ENCODE measurements around the gene RB1.

RB1 gene

DNA sequence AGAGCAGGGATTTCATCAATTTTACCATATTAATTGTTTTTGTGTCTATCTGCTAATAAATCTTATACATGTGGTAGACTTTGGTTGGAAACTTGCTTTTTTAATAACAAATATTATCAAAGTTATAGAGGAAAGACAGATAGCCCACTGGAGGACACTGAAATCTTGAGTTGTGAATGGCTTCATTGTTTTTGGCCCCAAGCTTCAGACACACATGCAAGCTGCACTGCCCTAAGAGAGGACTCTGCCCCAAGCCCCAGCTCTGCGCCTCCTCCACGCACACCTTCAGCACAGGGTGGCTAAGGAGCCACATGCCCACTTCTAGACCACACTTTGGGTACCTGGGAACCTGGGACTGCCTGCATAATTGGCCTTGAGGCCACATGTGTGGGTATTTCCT lies 194.1 kb downstream of the RB1 start:
- TF ChIP-seq, protein P1, sequence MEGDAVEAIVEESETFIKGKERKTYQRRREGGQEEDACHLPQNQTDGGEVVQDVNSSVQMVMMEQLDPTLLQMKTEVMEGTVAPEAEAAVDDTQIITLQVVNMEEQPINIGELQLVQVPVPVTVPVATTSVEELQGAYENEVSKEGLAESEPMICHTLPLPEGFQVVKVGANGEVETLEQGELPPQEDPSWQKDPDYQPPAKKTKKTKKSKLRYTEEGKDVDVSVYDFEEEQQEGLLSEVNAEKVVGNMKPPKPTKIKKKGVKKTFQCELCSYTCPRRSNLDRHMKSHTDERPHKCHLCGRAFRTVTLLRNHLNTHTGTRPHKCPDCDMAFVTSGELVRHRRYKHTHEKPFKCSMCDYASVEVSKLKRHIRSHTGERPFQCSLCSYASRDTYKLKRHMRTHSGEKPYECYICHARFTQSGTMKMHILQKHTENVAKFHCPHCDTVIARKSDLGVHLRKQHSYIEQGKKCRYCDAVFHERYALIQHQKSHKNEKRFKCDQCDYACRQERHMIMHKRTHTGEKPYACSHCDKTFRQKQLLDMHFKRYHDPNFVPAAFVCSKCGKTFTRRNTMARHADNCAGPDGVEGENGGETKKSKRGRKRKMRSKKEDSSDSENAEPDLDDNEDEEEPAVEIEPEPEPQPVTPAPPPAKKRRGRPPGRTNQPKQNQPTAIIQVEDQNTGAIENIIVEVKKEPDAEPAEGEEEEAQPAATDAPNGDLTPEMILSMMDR (IDR thresholded peaks at IDR 0.05; ENCODE audit: borderline replicate concordance, insufficient read depth, low read depth, low read length), result no peak
- no peak overlapping the region for H3K4me3 ChIP-seq (ENCODE audit: low read depth, low read length)

DNA sequence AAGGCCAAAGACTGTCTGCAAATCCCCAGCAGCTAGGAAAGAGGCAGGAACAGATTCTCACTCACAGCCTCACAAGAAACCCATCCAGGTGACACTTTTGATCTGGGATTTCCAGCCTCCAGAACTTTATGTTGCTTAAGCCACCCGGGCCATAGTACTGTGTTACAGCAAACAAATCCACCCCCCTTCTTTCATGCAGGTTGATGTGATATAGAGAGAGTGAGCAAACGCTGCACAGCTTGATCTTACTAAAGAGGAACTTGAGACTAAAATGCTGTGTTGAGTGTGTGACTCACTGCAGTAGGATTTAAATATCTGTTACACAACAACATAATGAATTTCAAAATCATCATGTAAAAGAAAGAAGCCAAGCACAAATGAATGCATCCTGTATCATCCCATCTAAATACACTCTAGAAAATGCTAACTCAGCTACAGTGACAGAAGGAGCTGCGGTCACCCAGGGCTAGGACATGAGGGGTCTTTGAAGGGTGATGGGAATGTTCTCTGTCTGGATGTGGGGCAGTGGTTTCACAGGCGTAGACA lies 197.2 kb downstream of the RB1 start:
- TF ChIP-seq, protein P1 (IDR thresholded peaks at IDR 0.05; ENCODE audit: borderline replicate concordance, insufficient read depth, low read depth, low read length), result no peak
- no peak overlapping the region for H3K4me3 ChIP-seq (ENCODE audit: low read depth, low read length)

DNA sequence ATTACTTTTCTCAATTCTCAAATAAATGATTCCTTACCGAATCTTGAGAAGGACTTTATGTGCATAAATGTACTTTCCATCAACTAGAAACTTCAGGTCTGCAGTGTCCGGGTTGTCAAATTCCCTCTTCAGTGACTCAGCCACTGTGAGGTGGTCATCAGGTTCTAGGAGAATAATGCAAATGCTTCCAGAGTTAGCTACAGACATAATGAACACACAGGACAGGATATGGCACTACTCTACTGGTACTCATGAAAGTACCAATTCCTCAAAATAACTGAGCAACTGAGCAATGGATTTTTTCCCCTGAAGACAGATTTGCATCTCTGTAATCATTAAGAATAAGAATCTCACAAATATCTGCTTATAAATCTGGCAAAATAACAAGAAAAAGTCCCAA lies 198.2 kb downstream of the RB1 start:
- TF ChIP-seq, protein P1 (IDR thresholded peaks at IDR 0.05; ENCODE audit: borderline replicate concordance, insufficient read depth, low read depth, low read length), result no peak
- no peak overlapping the region for H3K4me3 ChIP-seq (ENCODE audit: low read depth, low read length)

DNA sequence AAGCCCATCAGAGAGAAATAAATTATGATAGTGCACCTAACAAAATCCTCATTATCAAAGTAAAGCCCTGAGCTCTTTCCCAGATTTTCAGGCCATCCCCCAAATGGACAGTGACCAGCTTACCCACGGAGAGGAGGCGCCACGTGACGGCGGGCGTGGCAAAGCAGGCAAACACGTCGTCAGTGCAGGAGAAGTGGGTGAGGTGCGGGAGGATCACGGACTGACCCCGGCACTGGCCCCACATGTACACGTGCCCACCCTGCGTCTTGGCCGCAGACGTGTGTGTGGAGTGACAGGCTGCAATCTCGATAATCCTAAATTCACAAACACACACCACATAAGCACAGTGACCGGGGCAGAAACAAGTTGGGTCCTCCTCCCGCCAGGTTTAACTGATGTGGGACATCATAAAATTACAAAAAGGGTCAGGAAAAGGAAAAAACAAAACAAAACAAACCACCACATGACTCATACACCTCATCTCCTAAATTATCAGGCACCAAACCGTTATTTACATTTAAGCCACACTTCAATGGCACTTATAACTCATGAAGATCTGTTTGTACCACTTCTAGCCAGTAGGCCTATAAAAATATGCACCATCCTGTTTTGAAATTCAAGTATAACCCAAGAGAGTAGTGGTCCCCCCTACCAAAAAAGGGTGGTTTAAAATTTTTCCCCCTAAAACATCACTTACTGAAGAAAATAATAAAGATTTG lies 199.2 kb downstream of the RB1 start:
- TF ChIP-seq, protein P1 (IDR thresholded peaks at IDR 0.05; ENCODE audit: borderline replicate concordance, insufficient read depth, low read depth, low read length), result no peak

DNA sequence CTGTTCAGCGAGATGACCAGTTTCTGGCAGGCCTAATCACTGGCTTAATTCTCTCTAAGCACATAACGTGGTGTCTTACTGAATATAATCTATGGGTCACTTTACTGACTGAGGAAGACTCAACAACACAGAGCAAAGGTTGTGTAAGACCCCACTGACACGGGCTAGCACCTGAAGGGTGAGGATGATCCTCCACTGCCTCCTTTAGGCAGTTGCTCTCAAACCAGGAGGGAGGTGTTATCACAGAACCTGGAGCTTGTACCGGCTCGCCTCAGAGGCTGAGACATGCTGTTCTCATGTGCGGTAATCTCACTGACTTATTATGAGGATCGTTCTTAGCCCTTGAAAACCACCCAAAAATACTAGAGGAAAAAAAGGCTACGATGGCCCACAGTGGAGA lies 201.1 kb downstream of the RB1 start:
- no peak overlapping the region for H3K4me3 ChIP-seq (ENCODE audit: low read depth, low read length)
- TF ChIP-seq, protein P1 (IDR thresholded peaks at IDR 0.05; ENCODE audit: borderline replicate concordance, insufficient read depth, low read depth, low read length), result no peak

More for the DNA sequence above, 199.2 kb downstream of the RB1 start:
- H3K4me3 ChIP-seq (ENCODE audit: low read depth, low read length), result no peak overlapping the region

DNA sequence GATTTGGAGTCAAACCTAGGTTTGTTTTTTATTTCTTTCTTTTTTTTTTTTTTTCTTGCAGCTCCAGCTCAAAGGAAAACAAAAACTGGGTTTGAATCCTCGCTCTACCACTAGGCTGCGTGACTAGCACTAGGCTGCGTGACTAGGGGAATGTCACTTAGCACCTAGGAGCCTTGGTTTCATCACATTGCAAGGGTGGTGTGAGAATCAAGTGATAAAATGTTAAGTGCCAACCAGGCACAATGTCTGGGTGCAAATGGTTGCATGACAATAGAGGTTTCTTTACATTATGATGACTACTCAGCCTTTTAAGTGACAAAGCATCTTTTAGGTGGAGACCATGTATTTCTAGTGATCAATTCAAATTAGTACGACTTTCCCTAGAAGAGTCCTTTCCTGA lies 201.5 kb downstream of the RB1 start:
- TF ChIP-seq, protein P1 (IDR thresholded peaks at IDR 0.05; ENCODE audit: borderline replicate concordance, insufficient read depth, low read depth, low read length), result no peak
- no peak overlapping the region for H3K4me3 ChIP-seq (ENCODE audit: low read depth, low read length)

DNA sequence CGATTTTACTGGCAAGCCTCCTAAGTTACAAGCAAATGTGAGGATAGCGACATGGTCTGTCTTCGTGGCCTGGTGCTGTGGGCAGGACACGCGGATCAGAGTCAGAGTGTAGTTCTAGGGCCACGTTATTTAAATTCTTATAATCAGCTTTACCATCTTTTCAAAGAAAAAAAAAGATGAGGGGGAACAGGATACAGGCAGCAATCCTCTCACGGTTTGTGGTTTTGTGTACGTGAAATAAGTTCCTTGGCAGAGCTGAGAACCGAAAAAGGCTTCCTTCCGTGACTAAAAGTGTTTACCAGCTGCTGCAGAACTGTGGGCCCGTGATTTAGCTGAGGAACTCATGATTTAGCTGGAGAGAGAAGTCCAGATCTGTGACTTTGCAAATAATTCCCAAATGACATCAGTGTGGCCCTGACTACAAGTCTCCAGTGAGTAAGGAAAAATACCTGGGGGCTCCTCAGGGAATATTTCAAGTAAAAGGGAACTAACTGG lies 202.1 kb downstream of the RB1 start:
- H3K4me3 ChIP-seq (ENCODE audit: low read depth, low read length), result no peak overlapping the region
- TF ChIP-seq, protein P1 (IDR thresholded peaks at IDR 0.05; ENCODE audit: borderline replicate concordance, insufficient read depth, low read depth, low read length), result no peak
